ENCODE results near the gene ICA1L. TPM values are rescaled to one million over a fixed set of nuclear protein-coding genes. Genes with fewer than 3 reads are reported as not detected.

ICA1L gene
- total and polyA plus RNA-seq, 2 of the 8 experiments (the other 6 are each of a cell fraction or from before 2014, with no cell fraction given): 1.1 to 3.4 TPM

DNA sequence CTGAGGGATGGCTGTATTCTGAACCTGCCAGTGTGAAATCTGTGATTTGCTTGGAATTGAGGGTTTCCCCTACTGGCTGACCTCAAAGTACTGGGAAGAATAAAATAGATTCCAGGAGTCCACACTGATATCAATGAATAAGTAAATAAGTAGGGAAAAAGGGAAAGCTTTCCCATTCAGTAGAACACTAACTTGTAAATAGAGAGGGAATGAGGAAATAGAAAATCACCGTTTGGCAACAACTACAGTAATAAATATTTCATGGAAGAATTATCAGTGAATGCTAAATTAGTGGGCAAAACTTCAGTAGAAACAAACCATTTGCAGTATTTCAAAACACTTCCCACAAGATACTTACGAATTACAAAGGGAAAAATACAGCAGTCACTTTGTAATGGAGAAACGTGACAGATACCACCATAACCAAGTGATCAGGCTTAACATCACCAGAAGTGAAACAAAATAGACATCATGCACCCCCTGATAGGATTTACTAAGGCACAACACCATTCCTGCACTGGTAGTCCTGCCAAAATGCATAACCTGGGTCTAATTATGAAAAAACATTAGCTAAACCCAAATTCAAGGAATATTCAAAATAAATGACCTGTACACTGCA is 88.5 kb downstream of the ICA1L start:
- ChIA-PET CTCF (ENCODE audit: partially characterized antibody) (no interaction called here), POLR2A (ENCODE audit: partially characterized antibody) (no interaction called here)
- H3K23ac ChIP-seq (ENCODE audit: insufficient read length): no peak overlapping the region
- no peaks in the 10 kb centered on the region for H3K9me3 ChIP-seq (ENCODE audit: insufficient read depth in 2 of 2, low read depth in 1 of 2, low read length in 1 of 2)
- DNase-seq (ENCODE audit: low read depth in 1 of 2, low spot score in 2 of 2) (no peak), FAIRE-seq (no peak)
- H3K56ac ChIP-seq (replicated peaks; ENCODE audit: insufficient read length, low read depth, low read length): no peak overlapping the region
- H3K23me2 ChIP-seq (ENCODE audit: low read depth, low read length): no peaks in the 10 kb centered on the region
- no peak overlapping the region for H3K4me2 ChIP-seq (ENCODE audit: insufficient read depth in 1 of 2, low read depth in 2 of 2, low read length in 2 of 2)
- no peak overlapping the region for H4K5ac ChIP-seq (ENCODE audit: insufficient read length, low read depth, low read length)
- H4K91ac ChIP-seq (replicated peaks; ENCODE audit: insufficient read length, low read length): no peak overlapping the region
- no peak overlapping the region for H2BK120ac ChIP-seq (replicated peaks; ENCODE audit: low read depth, low read length)
- no peak overlapping the region for H2BK5ac ChIP-seq (ENCODE audit: low read depth, low read length)
- H2BK20ac ChIP-seq (ENCODE audit: low read length): no peak overlapping the region
- H3K27ac ChIP-seq (ENCODE audit: low read depth, low read length): no peak overlapping the region
- no peaks in the 10 kb centered on the region for H3K79me1 ChIP-seq (ENCODE audit: low read depth, low read length)
- no peak overlapping the region for H2BK12ac ChIP-seq (ENCODE audit: low read depth, low read length)
- no peak overlapping the region for H2AK5ac ChIP-seq (ENCODE audit: low read depth, low read length)
- no peaks in the 10 kb centered on the region for H3K4me1 ChIP-seq (replicated peaks in 1 of 4; ENCODE audit: control insufficient read depth in 3 of 4, insufficient read depth in 4 of 4, low read length in 3 of 4)
- no peak overlapping the region for H3K4ac ChIP-seq (replicated peaks; ENCODE audit: insufficient read length, low read depth, low read length)
- no peak overlapping the region for H2AFZ ChIP-seq (ENCODE audit: low read length)
- no peak overlapping the region for H3K9ac ChIP-seq (replicated peaks in 1 of 4; ENCODE audit: extremely low read depth in 1 of 4, low read depth in 3 of 4, low read length in 3 of 4)
- whole genome bisulfite sequencing, 2 experiments (ENCODE audit: extremely low coverage in 1 of 2, insufficient coverage in 1 of 2, insufficient read length in 1 of 2, insufficient replicate concordance in 2 of 2, low coverage in 1 of 2, low lambda C conversion rate in 2 of 2, missing lambda C conversion rate in 1 of 2): 78% methylated on average over 3 of the region's 3 CpGs; no CpG with 5 or more reads in 1 of the 2 experiments
- H4K20me1 ChIP-seq (replicated peaks in 1 of 2; ENCODE audit: control insufficient read depth in 1 of 2, insufficient read depth in 2 of 2, low read length in 2 of 2): peaks cover 0 to 2% of the 10 kb centered on the region in 2 experiments
- no peak overlapping the region for H4K8ac ChIP-seq (ENCODE audit: extremely low read depth, insufficient read depth, low read length)
- no peaks in the 10 kb centered on the region for H3K27me3 ChIP-seq (replicated peaks in 1 of 4; ENCODE audit: control insufficient read depth in 3 of 4, extremely low read depth in 1 of 4, insufficient read depth in 3 of 4, low read length in 3 of 4)
- H3K4me3 ChIP-seq (ENCODE audit: extremely low read depth in 1 of 4, insufficient read depth in 2 of 4, low read depth in 3 of 4, low read length in 4 of 4): no peak overlapping the region
- peaks cover 0 to 7% (median 2%) of the 10 kb centered on the region in 4 experiments; a peak in 4 of 8 replicates for H3K36me3 ChIP-seq (ENCODE audit: control insufficient read depth in 2 of 4, insufficient read depth in 4 of 4, low read length in 3 of 4)
- H3K14ac ChIP-seq (ENCODE audit: insufficient read length): no peak overlapping the region
- no peaks in the 10 kb centered on the region for H3K79me2 ChIP-seq (ENCODE audit: control insufficient read depth in 1 of 2, insufficient read depth in 2 of 2, low read length in 2 of 2)
- H3K18ac ChIP-seq (ENCODE audit: extremely low read depth, low read length): no peak overlapping the region
- no peak overlapping the region for H2BK15ac ChIP-seq (ENCODE audit: low read length)
- TF ChIP-seq SP4 (IDR thresholded peaks at IDR 0.05; ENCODE audit: low read length) (no peak), PHF8 (conservative IDR thresholded peaks at IDR 0.05; ENCODE audit: low read depth, low read length) (no peak), ASH2L (IDR thresholded peaks at IDR 0.05; ENCODE audit: low read length) (no peak), SRF (IDR thresholded peaks at IDR 0.05; ENCODE audit: low read depth, low read length) (no peak), EZH2 (IDR thresholded peaks at IDR 0.05; ENCODE audit: low read depth, low read length, severe bottlenecking) (no peak), YY1 (IDR thresholded peaks at IDR 0.05; ENCODE audit: low read depth, low read length) (no peak), HDAC6 (IDR thresholded peaks at IDR 0.05; ENCODE audit: low read depth, low read length) (no peak), ATF3 (IDR thresholded peaks at IDR 0.05; ENCODE audit: insufficient read depth, low read depth, low read length) (no peak), RXRA (IDR thresholded peaks at IDR 0.05; ENCODE audit: insufficient read depth, low read depth, low read length) (no peak), NANOG (IDR thresholded peaks at IDR 0.05; ENCODE audit: insufficient read depth, low read depth, low read length, poor library complexity, severe bottlenecking) (no peak), RBBP5 (IDR thresholded peaks at IDR 0.05; ENCODE audit: borderline replicate concordance, low read depth, low read length) (no peak)
